HepG2 (cell line): ENCODE measurements around the gene TP73. TPM values are rescaled to one million over a fixed set of nuclear protein-coding genes. Genes with fewer than 3 reads are reported as not detected.

Experiments
- DNMT3B ChIP-seq: conservative IDR thresholded peaks from 2 replicates; pipeline ENCODE4 v1.6.1; 2016; ENCODE audit warnings: missing biosample characterization, control low read depth
- DR1 ChIP-seq: sonication (generic); formaldehyde crosslinking; IDR thresholded peaks from 2 replicates; pipeline ENCODE4 v1.8.0; 2021; ENCODE audit warnings: mild to moderate bottlenecking, missing genetic modification reagents, inconsistent platforms
- ELF3 ChIP-seq: IDR thresholded peaks from 2 replicates; pipeline ENCODE4 v1.6.1; 2016; ENCODE audit warnings: missing genetic modification reagents, missing compliant biosample characterization
- FLYWCH1 ChIP-seq: sonication (generic); formaldehyde crosslinking; IDR thresholded peaks from 2 replicates; pipeline ENCODE4 v1.8.1; 2023; ENCODE audit warnings: mild to moderate bottlenecking, missing genetic modification reagents
- HMGA1 ChIP-seq: sonication (generic); formaldehyde crosslinking; conservative IDR thresholded peaks from 2 replicates; pipeline ENCODE4 v1.4.0; 2020; ENCODE audit warnings: missing genetic modification reagents
- HNF4G ChIP-seq, 2 experiments: sonication (generic) in 1 of 2; formaldehyde crosslinking in 1 of 2; IDR thresholded peaks; 2 replicates each; pipeline versions ENCODE4 v1.4.0 to v1.6.1; 2011 to 2020; ENCODE audit warnings: borderline replicate concordance in 2 of 2, low read depth in 2 of 2, mild to moderate bottlenecking in 2 of 2, low read length in 1 of 2, missing genetic modification reagents in 1 of 2, moderate library complexity in 1 of 2
- NFAT5 ChIP-seq: sonication (generic); formaldehyde crosslinking; IDR thresholded peaks from 2 replicates; pipeline ENCODE4 v1.4.0; 2020; ENCODE audit warnings: missing genetic modification reagents
- NR2F2 ChIP-seq: IDR thresholded peaks from 2 replicates; pipeline ENCODE4 v1.6.1; 2012; ENCODE audit warnings: low read depth, inconsistent platforms, borderline replicate concordance
- PITX1 ChIP-seq: sonication (generic); formaldehyde crosslinking; IDR thresholded peaks from 2 replicates; pipeline ENCODE4 v1.5.1; 2020; ENCODE audit warnings: mild to moderate bottlenecking, missing genetic modification reagents
- RBFOX2 ChIP-seq: fragments of 200-400 bp; formaldehyde crosslinking; IDR thresholded peaks from 2 replicates; pipeline ENCODE4 v1.6.1; 2017; ENCODE audit warnings: low read depth, mild to moderate bottlenecking, low read length
- TBP ChIP-seq: sonication (generic); formaldehyde crosslinking; IDR thresholded peaks from 2 replicates; pipeline ENCODE4 v1.5.0; 2020; ENCODE audit warnings: missing genetic modification reagents
- TERF1 ChIP-seq: sonication (generic); formaldehyde crosslinking; IDR thresholded peaks from 2 replicates; pipeline ENCODE4 v1.8.0; 2022; ENCODE audit warnings: mild to moderate bottlenecking, missing genetic modification reagents, moderate library complexity
- ZFP36L1 ChIP-seq: sonication (generic); formaldehyde crosslinking; IDR thresholded peaks from 2 replicates; pipeline ENCODE4 v1.8.0; 2022; ENCODE audit warnings: mild to moderate bottlenecking, missing genetic modification reagents, moderate library complexity
- ZHX1 ChIP-seq: sonication (generic); formaldehyde crosslinking; IDR thresholded peaks from 2 replicates; pipeline ENCODE4 v1.8.1; 2022; ENCODE audit warnings: low read depth, mild to moderate bottlenecking, missing genetic modification reagents
- ZNF205 ChIP-seq: IDR thresholded peaks from 2 replicates; pipeline ENCODE4 v1.6.1; 2018; ENCODE audit warnings: missing biosample characterization, missing genetic modification reagents
- ZNF24 ChIP-seq: fragments of 450-650 bp; IDR thresholded peaks from 2 replicates; pipeline ENCODE4 v1.6.1; 2017; ENCODE audit warnings: antibody characterized with exemption, mild to moderate bottlenecking
- ZNF331 ChIP-seq: sonication (generic); formaldehyde crosslinking; IDR thresholded peaks from 2 replicates; pipeline ENCODE4 v1.4.0; 2020; ENCODE audit warnings: missing genetic modification reagents
- ZNF446 ChIP-seq: sonication (generic); formaldehyde crosslinking; IDR thresholded peaks from 2 replicates; pipeline ENCODE4 v1.5.0; 2020; ENCODE audit warnings: mild to moderate bottlenecking, missing genetic modification reagents
- ZNF704 ChIP-seq: sonication (generic); formaldehyde crosslinking; IDR thresholded peaks from 2 replicates; pipeline ENCODE4 v1.8.1; 2023; ENCODE audit warnings: mild to moderate bottlenecking, inconsistent platforms, moderate library complexity, missing genetic modification reagents, borderline replicate concordance
- polyA plus RNA-seq, 8 experiments: library from polyadenylated mRNA; depleted of rRNA in 3 of 8; stranded (reverse) in 7 of 8; unstranded in 1 of 8; fragments of >200 nt; fragmentation: Illumina TruSeq in 4 of 8; extraction: Trizol in 4 of 8; gene quantifications; 2 replicates each; pipeline versions ENCODE4 v1.2.1 to v1.2.3, GENCODE V29; 2011 to 2016; ENCODE audit warnings: low read depth in 4 of 8, missing spikeins in 1 of 8, mixed read lengths in 1 of 8; ENCODE audit not compliant: insufficient read depth in 1 of 8
- total RNA-seq, 5 experiments: library from RNA; depleted of rRNA; stranded (reverse); fragments of >200 nt; fragmentation: Illumina TruSeq; extraction: Trizol; gene quantifications; 2 replicates each; pipeline ENCODE4 v1.2.3, GENCODE V29; 2016; ENCODE audit warnings: low read depth in 1 of 5

TP73 gene
- total and polyA plus RNA-seq, 2 of the 13 experiments (the other 11 are each of a cell fraction or from before 2014, with no cell fraction given) = 0.49 to 1.1 TPM

GRCh38 chr1:3625151-3625907 is 27.0 kb upstream of the TP73 start (continued):
- no peak for TF ChIP-seq NFAT5 (CRISPR knock-in tag)
- TF ChIP-seq ELF3 (CRISPR knock-in tag) = no peak
- no peak for TF ChIP-seq ZNF704
- TF ChIP-seq FLYWCH1 = no peak
- TF ChIP-seq PITX1 (CRISPR knock-in tag) = peak; percentile 61; the same call in 1 of the 2 replicates
- peak; percentile 73; the same call in 1 of the 2 replicates for TF ChIP-seq ZFP36L1 (CRISPR knock-in tag)
- no peak for TF ChIP-seq DNMT3B (CRISPR knock-in tag)
- no peak for TF ChIP-seq DR1
- TF ChIP-seq TERF1 (CRISPR knock-in tag) = no peak
- TF ChIP-seq HNF4G (IDR thresholded peaks at IDR 0.05; ENCODE audit: borderline replicate concordance, low read depth, low read length) = peak; percentile 37; the same call in 1 of the 2 replicates
- peak; percentile 77 for TF ChIP-seq HNF4G (CRISPR knock-in tag; IDR thresholded peaks at IDR 0.05; ENCODE audit: borderline replicate concordance, low read depth)
- no peak for TF ChIP-seq ZNF24
- peak; percentile 88 for TF ChIP-seq RBFOX2
- no peak for TF ChIP-seq TBP (CRISPR knock-in tag)
- TF ChIP-seq HMGA1 = no peak
- TF ChIP-seq NR2F2 = no peak
- TF ChIP-seq ZHX1 (CRISPR knock-in tag) = 0 out of 2 replicates have a peak, but pooled peaks have one; percentile 30
- peak; percentile 11; the same call in 1 of the 2 replicates for TF ChIP-seq ZNF331 (CRISPR knock-in tag)
- TF ChIP-seq ZNF205 = no peak
- no peak for TF ChIP-seq ZNF446 (CRISPR knock-in tag)
